Prostate gland (tissue), 2 donors: ENCODE measurements around the gene MTX3.

Experiments
- CTCF ChIP-seq, 4 experiments: fragments of 200-600 bp in 2 of 4; fragments of 450-650 bp in 2 of 4; sonication (generic) in 2 of 4; IDR thresholded peaks; 1 replicate in 3 of 4; 2 replicates in 1 of 4; pipeline ENCODE4 v1.5.1; 2016 to 2019; ENCODE audit warnings: antibody characterized with exemption in 4 of 4, mild to moderate bottlenecking in 2 of 4, moderate library complexity in 2 of 4
- POLR2A ChIP-seq: fragments of 450-650 bp; IDR thresholded peaks from one replicate; pipeline ENCODE4 v1.6.1; 2016; ENCODE audit warnings: antibody characterized with exemption, mild to moderate bottlenecking
- POLR2AphosphoS5 ChIP-seq: sonication (generic); formaldehyde crosslinking; IDR thresholded peaks from one replicate; pipeline ENCODE4 v1.6.1; 2017; ENCODE audit warnings: antibody characterized with exemption

DNA sequence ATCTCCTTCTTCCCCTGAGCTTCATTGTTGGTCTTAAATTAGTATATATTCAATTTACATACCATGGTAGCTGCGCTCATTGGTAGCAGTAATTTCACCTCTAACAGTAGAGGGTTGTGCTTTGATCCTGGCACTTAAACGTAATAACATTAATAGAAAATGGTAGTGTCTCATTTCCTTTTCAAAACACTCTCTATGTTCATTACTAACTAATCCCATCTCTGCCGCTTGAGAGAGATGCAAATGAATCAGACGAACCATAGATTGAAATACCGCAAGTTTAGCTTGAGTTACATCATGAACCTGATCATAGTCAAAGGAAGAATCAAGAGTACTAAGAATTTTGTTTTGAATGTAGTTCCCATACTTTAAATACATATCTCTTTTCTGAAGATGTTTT is 46.3 kb upstream of the MTX3 start:
- TF ChIP-seq CTCF (IDR thresholded peaks at IDR 0.05) (no peak), POLR2A (no peak), POLR2AphosphoS5 (no peak)
